H1 (cell line): ENCODE data around the gene WLS. TPM values are rescaled to one million over a fixed set of nuclear protein-coding genes. Genes with fewer than 3 reads are reported as not detected.

Experiments used
- ATF2 ChIP-seq: IDR thresholded peaks from 2 replicates; pipeline ENCODE4 v1.6.1; 2012; ENCODE audit warnings: low read length, inconsistent platforms
- CHD1 ChIP-seq: IDR thresholded peaks from 2 replicates; pipeline ENCODE4 v1.6.1; 2012; ENCODE audit warnings: low read depth, low read length, improper control_type of control experiment
- GTF2F1 ChIP-seq: IDR thresholded peaks from 2 replicates; pipeline ENCODE4 v1.6.1; 2012; ENCODE audit warnings: low read depth, low read length, improper control_type of control experiment, borderline replicate concordance
- MAX ChIP-seq: IDR thresholded peaks from 2 replicates; pipeline ENCODE4 v1.6.1; 2012; ENCODE audit warnings: inconsistent platforms
- PHF8 ChIP-seq: fragments of 200-600 bp; sonication (generic); conservative IDR thresholded peaks from 2 replicates; pipeline ENCODE4 v1.7.1; 2012; ENCODE audit warnings: low read depth, mild to moderate bottlenecking, inconsistent platforms, low read length, moderate library complexity
- SIN3A ChIP-seq, 2 experiments: IDR thresholded peaks in 1 of 2; conservative IDR thresholded peaks in 1 of 2; 2 replicates each; pipeline ENCODE4 v1.6.1; 2011 to 2012; ENCODE audit warnings: low read length in 2 of 2, improper control_type of control experiment in 1 of 2, low read depth in 1 of 2, mild to moderate bottlenecking in 1 of 2
- TAF1 ChIP-seq: IDR thresholded peaks from 2 replicates; pipeline ENCODE4 v1.6.1; 2011; ENCODE audit warnings: mild to moderate bottlenecking, low read depth, low read length
- polyA plus RNA-seq, 7 experiments: library from polyadenylated mRNA; depleted of rRNA in 3 of 7; stranded (reverse) in 5 of 7; unstranded in 2 of 7; fragments of >200 nt in 5 of 7; fragments of 200-250 nt in 2 of 7; gene quantifications; 1 replicate in 5 of 7; 2 replicates in 1 of 7; 4 replicates in 1 of 7; pipeline versions ENCODE4 v1.2.1 to v1.2.3, GENCODE V29; 2011 to 2013; ENCODE audit warnings: missing spikeins in 2 of 7, mixed read lengths in 2 of 7
- total RNA-seq: library from RNA; stranded (reverse); fragmentation: NEBNext Ultra II Directional; extraction: Animal tissue kit (Norgen Biotek cat#: 25700); gene quantifications from 2 replicates; pipeline ENCODE4 v1.2.1, GENCODE V29; 2021
- TF ChIP-seq, protein P1 (sequence below): fragments of 300-600 bp; sonication (generic); IDR thresholded peaks from 2 replicates; pipeline ENCODE4 v1.7.1; 2012; ENCODE audit warnings: low read length, moderate library complexity, mild to moderate bottlenecking, inconsistent platforms; ENCODE audit not compliant: insufficient replicate concordance

The WLS gene
- total and polyA plus RNA-seq, 2 of the 8 experiments (the other 6 are each of a cell fraction or from before 2014, with no cell fraction given) = 1.2 to 2.7 TPM

- TF ChIP-seq, protein P1, sequence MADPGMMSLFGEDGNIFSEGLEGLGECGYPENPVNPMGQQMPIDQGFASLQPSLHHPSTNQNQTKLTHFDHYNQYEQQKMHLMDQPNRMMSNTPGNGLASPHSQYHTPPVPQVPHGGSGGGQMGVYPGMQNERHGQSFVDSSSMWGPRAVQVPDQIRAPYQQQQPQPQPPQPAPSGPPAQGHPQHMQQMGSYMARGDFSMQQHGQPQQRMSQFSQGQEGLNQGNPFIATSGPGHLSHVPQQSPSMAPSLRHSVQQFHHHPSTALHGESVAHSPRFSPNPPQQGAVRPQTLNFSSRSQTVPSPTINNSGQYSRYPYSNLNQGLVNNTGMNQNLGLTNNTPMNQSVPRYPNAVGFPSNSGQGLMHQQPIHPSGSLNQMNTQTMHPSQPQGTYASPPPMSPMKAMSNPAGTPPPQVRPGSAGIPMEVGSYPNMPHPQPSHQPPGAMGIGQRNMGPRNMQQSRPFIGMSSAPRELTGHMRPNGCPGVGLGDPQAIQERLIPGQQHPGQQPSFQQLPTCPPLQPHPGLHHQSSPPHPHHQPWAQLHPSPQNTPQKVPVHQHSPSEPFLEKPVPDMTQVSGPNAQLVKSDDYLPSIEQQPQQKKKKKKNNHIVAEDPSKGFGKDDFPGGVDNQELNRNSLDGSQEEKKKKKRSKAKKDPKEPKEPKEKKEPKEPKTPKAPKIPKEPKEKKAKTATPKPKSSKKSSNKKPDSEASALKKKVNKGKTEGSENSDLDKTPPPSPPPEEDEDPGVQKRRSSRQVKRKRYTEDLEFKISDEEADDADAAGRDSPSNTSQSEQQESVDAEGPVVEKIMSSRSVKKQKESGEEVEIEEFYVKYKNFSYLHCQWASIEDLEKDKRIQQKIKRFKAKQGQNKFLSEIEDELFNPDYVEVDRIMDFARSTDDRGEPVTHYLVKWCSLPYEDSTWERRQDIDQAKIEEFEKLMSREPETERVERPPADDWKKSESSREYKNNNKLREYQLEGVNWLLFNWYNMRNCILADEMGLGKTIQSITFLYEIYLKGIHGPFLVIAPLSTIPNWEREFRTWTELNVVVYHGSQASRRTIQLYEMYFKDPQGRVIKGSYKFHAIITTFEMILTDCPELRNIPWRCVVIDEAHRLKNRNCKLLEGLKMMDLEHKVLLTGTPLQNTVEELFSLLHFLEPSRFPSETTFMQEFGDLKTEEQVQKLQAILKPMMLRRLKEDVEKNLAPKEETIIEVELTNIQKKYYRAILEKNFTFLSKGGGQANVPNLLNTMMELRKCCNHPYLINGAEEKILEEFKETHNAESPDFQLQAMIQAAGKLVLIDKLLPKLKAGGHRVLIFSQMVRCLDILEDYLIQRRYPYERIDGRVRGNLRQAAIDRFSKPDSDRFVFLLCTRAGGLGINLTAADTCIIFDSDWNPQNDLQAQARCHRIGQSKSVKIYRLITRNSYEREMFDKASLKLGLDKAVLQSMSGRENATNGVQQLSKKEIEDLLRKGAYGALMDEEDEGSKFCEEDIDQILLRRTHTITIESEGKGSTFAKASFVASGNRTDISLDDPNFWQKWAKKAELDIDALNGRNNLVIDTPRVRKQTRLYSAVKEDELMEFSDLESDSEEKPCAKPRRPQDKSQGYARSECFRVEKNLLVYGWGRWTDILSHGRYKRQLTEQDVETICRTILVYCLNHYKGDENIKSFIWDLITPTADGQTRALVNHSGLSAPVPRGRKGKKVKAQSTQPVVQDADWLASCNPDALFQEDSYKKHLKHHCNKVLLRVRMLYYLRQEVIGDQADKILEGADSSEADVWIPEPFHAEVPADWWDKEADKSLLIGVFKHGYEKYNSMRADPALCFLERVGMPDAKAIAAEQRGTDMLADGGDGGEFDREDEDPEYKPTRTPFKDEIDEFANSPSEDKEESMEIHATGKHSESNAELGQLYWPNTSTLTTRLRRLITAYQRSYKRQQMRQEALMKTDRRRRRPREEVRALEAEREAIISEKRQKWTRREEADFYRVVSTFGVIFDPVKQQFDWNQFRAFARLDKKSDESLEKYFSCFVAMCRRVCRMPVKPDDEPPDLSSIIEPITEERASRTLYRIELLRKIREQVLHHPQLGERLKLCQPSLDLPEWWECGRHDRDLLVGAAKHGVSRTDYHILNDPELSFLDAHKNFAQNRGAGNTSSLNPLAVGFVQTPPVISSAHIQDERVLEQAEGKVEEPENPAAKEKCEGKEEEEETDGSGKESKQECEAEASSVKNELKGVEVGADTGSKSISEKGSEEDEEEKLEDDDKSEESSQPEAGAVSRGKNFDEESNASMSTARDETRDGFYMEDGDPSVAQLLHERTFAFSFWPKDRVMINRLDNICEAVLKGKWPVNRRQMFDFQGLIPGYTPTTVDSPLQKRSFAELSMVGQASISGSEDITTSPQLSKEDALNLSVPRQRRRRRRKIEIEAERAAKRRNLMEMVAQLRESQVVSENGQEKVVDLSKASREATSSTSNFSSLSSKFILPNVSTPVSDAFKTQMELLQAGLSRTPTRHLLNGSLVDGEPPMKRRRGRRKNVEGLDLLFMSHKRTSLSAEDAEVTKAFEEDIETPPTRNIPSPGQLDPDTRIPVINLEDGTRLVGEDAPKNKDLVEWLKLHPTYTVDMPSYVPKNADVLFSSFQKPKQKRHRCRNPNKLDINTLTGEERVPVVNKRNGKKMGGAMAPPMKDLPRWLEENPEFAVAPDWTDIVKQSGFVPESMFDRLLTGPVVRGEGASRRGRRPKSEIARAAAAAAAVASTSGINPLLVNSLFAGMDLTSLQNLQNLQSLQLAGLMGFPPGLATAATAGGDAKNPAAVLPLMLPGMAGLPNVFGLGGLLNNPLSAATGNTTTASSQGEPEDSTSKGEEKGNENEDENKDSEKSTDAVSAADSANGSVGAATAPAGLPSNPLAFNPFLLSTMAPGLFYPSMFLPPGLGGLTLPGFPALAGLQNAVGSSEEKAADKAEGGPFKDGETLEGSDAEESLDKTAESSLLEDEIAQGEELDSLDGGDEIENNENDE = no peak
- TF ChIP-seq GTF2F1 (no peak), ATF2 (no peak), TAF1 (no peak), SIN3A (conservative IDR thresholded peaks at IDR 0.05 in 1 of 2, IDR thresholded peaks at IDR 0.05 in 1 of 2; ENCODE audit: low read depth in 1 of 2, low read length in 2 of 2) (no peak), PHF8 (no peak), MAX (no peak), CHD1 (no peak)
Measured at GRCh38 chr1:68227598-68227997, 4.7 kb downstream of the WLS start (continued).
